Fibroblast of skin of left biceps (primary cell): ENCODE results near the gene JUP.

Experiments
- DNase-seq, 2 experiments: peaks; one replicate each; pipeline ENCODE4 v3.0.0-alpha.2; 2013; ENCODE audit warnings: low read depth in 2 of 2

The JUP gene

GRCh38 chr17:41723801-41724475 lies 62.6 kb downstream of the JUP start:
- no peak for DNase-seq

- no peak for DNase-seq
Observed at GRCh38 chr17:41722231-41722630, 64.3 kb downstream of the JUP start.

- no peak for DNase-seq
Observed at GRCh38 chr17:41718287-41718645, 68.2 kb downstream of the JUP start.

- DNase-seq, result no peak
Observed at GRCh38 chr17:41717408-41718286, 68.9 kb downstream of the JUP start.

- no peak for DNase-seq
Observed at GRCh38 chr17:41711669-41712400, 74.7 kb downstream of the JUP start, which contains the start of gene GAST. TSS of gene GAST (plus strand) at chr17:41712331. CDS start at chr17:41715437, 3,106 bp downstream.

GRCh38 chr17:41710472-41711090 lies 75.9 kb downstream of the JUP start:
- no peak for DNase-seq

- DNase-seq, result no peak
Observed at GRCh38 chr17:41707803-41708669, 78.5 kb downstream of the JUP start.

- no peak for DNase-seq
Observed at GRCh38 chr17:41705271-41705991, 81.1 kb downstream of the JUP start.
